NK-92 treated with Interleukin-12 subunit alpha and Interleukin-12 subunit beta, amount 100 ng/mL, for 24 hours (cell line): ENCODE results near the gene NFKBIE.
A peak's percentile ranks its signal among the peaks of the same experiment; 100 is the strongest.

Source experiments
- DNase-seq: peaks from one replicate; lab custom pipeline; 2025; lab: John Stamatoyannopoulos, UW

The NFKBIE gene

GRCh38 chr6:44225579-44226325, 39.6 kb downstream of the NFKBIE start:
- no peak for DNase-seq

GRCh38 chr6:44224965-44225305, 40.4 kb downstream of the NFKBIE start:
- DNase-seq, result no peak

GRCh38 chr6:44224029-44224964, 41.1 kb downstream of the NFKBIE start:
- no peak for DNase-seq

GRCh38 chr6:44223319-44224028, 41.9 kb downstream of the NFKBIE start, which contains the start of gene SLC29A1:
SLC29A1 (plus strand) TSS chr6:44223595; CDS start chr6:44227314, 3,719 bp downstream.
- peak; percentile 76 for DNase-seq

- no peak for DNase-seq
Observed at GRCh38 chr6:44222486-44223318, 42.6 kb downstream of the NFKBIE start.

- no peak for DNase-seq
Observed at GRCh38 chr6:44221961-44222335, 43.4 kb downstream of the NFKBIE start.

GRCh38 chr6:44221291-44221960, 43.9 kb downstream of the NFKBIE start:
- peak; percentile 47 for DNase-seq

GRCh38 chr6:44220913-44221290, 44.4 kb downstream of the NFKBIE start:
- DNase-seq, result no peak

GRCh38 chr6:44219815-44220784, 45.3 kb downstream of the NFKBIE start:
- no peak for DNase-seq

GRCh38 chr6:44219053-44219814, 46.1 kb downstream of the NFKBIE start:
- DNase-seq, result no peak

- no peak for DNase-seq
Observed at GRCh38 chr6:44217332-44218143, 47.8 kb downstream of the NFKBIE start.

GRCh38 chr6:44216677-44217331, 48.5 kb downstream of the NFKBIE start, which contains the start of gene MYMX:
MYMX (plus strand) TSS chr6:44216926; CDS start chr6:44217472, 546 bp downstream.
- no peak for DNase-seq

GRCh38 chr6:44214307-44214706, 51.0 kb downstream of the NFKBIE start:
- no peak for DNase-seq

GRCh38 chr6:44211284-44211683, 54.1 kb downstream of the NFKBIE start:
- no peak for DNase-seq
